Erythroblast (primary cell): ENCODE measurements around the gene NOS1AP.

ENCODE experiments used
- DNase-seq, 2 experiments: peaks; one replicate each; lab custom pipeline; 2025; lab: John Stamatoyannopoulos, UW
- GATA1 ChIP-seq: IDR thresholded peaks from 2 replicates; pipeline ENCODE4 v1.6.1; 2011; ENCODE audit warnings: low read depth, mild to moderate bottlenecking, control low read depth, low read length, moderate library complexity
- POLR2A ChIP-seq: IDR thresholded peaks from 2 replicates; pipeline ENCODE4 v1.6.1; 2011; ENCODE audit warnings: mild to moderate bottlenecking, low read length

Gene NOS1AP

DNA sequence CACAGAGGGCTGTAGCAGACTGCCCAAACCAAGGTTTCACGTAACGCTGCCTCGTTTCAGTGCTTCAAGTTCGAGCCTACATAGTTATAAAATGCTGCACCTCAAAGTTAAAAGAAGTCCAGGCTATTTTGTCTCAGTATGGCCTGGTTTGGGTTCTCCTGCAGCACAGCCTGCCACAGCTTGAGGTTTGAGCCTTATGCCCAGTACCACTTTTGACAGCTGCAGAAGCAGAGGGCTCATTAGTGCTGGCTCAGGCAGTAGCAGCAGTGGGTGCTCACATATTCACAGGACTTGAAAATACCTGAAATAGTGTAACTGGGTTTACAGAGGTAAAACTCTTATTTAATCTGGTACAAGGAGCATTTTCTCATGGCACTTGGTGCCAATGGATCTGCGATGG is 291.9 kb downstream of the NOS1AP start:
- DNase-seq = no peak
- no peak for TF ChIP-seq GATA1
- TF ChIP-seq POLR2A = no peak

GRCh38 chr1:162363823-162364222 is 294.3 kb downstream of the NOS1AP start:
- TF ChIP-seq POLR2A = no peak
- no peak for TF ChIP-seq GATA1
- DNase-seq = no peak

DNA sequence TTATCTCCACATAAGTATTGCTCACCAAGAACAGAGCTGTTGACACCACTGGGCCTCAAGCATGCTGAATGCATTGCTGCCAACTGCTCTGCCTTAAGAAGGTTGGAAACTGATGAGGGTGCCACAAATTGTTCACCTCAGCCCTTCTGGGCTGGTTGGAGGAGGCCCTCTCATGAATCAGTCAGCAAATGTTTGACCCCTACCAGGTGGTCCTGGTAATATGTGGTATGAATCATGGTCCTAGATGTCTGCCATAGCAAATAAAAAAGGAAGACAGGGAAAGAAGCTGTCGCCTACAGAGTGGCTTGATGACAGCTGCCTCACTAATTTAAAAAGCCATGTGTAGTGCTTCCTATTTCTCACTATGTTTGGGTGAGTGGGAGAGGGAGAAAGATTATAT is 295.0 kb downstream of the NOS1AP start:
- TF ChIP-seq GATA1 = no peak
- TF ChIP-seq POLR2A = no peak
- no peak for DNase-seq

DNA sequence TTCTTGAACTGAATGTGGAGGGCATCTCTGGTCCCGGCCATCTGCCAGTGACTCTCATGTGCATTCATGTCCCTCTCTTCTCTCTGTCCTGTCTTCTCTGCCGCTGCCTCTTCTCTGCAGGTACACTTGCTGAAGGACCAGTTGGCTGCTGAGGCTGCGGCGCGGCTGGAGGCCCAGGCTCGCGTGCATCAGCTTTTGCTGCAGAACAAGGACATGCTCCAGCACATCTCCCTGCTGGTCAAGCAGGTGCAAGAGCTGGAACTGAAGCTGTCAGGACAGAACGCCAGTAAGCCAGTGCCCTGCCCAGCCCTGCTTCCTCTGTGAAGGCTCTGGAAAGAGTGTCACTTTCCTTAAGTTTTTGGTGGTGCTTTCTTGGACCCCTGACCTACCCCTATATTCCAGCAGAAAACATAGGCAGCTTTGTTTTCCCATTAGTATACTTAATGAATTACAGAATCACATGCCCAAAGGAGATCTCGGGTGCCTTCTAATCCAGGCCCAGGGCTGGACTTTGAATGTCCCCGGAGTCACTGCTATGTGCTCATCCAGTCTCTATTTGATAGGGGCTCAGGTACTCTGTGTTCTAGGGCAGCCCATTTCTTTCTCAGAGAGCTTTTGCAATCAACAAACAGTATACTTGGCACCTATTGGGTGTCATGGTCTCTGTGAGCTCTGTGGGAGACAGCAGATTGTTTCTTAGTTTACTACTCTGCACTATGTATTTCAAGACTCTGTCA is 296.0 kb downstream of the NOS1AP start:
- TF ChIP-seq POLR2A = no peak
- no peak for TF ChIP-seq GATA1
- no peak for DNase-seq

DNA sequence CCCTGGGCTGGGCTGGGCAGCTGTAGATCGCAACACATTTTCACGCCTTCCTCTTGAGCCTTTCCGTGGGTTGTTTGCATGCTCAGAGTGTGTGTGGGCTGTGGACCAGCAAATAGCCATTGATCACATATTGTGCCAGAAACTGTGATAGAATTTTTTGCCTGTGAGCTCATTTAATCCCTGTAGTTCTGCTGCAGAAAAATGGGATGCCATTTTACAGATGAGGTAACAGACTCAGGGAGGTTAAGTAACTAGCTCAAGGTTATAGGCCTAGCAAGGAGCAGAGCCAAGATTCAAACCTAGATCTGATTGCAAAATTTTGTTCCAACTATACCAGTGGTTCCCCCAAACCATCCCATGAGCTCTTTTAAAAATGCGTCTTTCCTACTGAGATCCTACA is 296.7 kb downstream of the NOS1AP start:
- DNase-seq = no peak
- TF ChIP-seq GATA1 (no peak), POLR2A (no peak)

DNA sequence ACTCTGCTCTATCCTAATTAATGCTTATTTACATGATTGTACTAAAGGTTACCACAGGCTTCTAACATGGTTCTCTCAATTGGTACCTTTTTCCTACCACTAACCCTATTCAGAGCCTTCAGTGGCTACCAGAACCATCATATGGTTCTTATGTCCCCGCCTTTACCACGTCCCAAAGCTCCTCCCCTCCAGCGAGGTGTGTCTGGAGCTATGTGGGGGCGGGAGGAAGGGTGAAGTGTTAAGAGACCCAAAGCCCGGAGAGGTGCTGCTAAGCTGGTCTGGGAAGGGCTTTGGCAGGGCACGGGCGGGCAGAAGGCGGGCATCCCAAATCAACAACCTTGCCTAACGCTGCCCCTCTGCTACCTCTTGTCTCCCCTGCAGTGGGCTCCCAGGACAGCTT is 297.2 kb downstream of the NOS1AP start:
- DNase-seq = no peak
- TF ChIP-seq GATA1 (no peak), POLR2A (no peak)

DNA sequence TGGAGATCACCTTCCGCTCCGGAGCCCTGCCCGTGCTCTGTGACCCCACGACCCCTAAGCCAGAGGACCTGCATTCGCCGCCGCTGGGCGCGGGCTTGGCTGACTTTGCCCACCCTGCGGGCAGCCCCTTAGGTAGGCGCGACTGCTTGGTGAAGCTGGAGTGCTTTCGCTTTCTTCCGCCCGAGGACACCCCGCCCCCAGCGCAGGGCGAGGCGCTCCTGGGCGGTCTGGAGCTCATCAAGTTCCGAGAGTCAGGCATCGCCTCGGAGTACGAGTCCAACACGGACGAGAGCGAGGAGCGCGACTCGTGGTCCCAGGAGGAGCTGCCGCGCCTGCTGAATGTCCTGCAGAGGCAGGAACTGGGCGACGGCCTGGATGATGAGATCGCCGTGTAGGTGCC is 297.6 kb downstream of the NOS1AP start:
- no peak for DNase-seq
- TF ChIP-seq POLR2A (no peak), GATA1 (no peak)

DNA sequence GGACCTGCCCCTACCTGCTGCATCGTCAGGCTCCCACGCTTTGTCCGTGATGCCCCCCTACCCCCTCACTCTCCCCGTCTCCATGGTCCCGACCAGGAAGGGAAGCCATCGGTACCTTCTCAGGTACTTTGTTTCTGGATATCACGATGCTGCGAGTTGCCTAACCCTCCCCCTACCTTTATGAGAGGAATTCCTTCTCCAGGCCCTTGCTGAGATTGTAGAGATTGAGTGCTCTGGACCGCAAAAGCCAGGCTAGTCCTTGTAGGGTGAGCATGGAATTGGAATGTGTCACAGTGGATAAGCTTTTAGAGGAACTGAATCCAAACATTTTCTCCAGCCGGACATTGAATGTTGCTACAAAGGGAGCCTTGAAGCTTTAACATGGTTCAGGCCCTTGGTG is 298.3 kb downstream of the NOS1AP start:
- TF ChIP-seq GATA1 (no peak), POLR2A (no peak)
- DNase-seq = no peak

- no peak for DNase-seq
- TF ChIP-seq POLR2A (no peak), GATA1 (no peak)
Measured at GRCh38 chr1:162368451-162368850, 299.0 kb downstream of the NOS1AP start.

DNA sequence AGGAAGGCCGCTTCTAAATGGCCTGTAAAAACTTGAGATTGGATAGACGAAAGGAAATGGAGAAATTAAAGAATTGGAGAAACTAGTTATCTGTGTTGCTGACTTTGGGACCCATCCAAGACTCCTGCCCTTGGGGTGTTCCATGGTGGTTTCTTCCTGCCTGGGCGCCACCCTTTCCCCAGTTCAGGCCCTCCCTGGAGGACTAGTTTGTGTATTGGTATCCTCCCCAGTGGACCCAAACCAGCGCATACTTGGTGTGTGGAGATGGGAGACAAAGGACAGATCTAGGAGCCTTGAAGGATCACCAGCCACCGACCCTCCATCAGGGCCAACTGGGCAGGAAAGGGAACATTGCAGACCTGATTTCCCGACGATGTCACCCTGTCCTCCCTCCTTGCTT is 300.1 kb downstream of the NOS1AP start:
- no peak for DNase-seq
- no peak for TF ChIP-seq POLR2A
- no peak for TF ChIP-seq GATA1

GRCh38 chr1:162370161-162370560 is 300.7 kb downstream of the NOS1AP start:
- TF ChIP-seq POLR2A (no peak), GATA1 (no peak)

DNA sequence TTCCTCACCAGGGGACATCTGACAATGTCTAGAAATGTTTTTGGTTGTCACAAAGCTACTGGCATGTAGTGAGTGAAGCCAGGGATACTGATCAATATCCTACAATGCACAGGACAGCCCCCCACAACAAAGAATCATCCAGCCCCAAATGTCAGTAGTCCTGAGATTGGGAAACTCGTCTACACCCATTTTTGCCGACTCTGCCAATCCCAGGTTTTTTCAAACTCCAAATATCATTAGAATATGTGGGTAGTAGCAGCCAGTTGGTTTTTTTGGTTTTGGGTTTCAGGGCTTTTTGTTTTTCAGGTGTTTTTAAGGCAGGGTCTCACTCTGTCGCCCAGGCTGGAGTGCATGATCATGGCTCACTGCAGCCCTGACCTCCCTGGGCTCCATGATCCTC is 301.2 kb downstream of the NOS1AP start:
- DNase-seq = no peak

More at GRCh38 chr1:162370161-162370560, 300.7 kb downstream of the NOS1AP start:
- no peak for DNase-seq

DNA sequence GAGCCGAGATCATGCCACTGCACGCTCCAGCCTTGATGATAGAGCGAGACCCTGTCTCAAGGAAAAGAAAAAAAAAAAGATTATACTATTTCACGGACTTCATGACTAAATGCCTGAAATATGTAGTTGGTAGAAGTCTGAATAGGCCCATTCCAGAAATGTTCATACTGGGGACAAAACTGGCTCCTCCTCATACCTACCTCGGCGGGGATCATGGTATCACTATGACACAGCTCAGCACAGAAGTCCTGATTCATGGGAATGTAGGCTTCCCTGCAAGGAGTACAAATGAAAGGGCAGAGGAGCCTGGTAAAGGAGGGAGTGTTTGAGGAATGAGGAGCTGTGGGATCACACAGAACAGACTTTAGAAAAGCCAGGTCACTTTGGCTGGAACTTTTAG is 302.1 kb downstream of the NOS1AP start:
- no peak for TF ChIP-seq POLR2A
- TF ChIP-seq GATA1 = no peak
- no peak for DNase-seq

More for the DNA sequence above, 301.2 kb downstream of the NOS1AP start:
- no peak for TF ChIP-seq POLR2A
- no peak for TF ChIP-seq GATA1

- peak; percentile 81 to 92 for DNase-seq
- TF ChIP-seq GATA1 = peak; percentile 33
- no peak for TF ChIP-seq POLR2A
Measured at GRCh38 chr1:162372159-162373071, 302.9 kb downstream of the NOS1AP start.
